GF-D8 (cell line): Measurements from ENCODE around the gene ELMO1.

Source experiments
- DNase-seq: peaks from one replicate; lab custom pipeline; 2025; lab: John Stamatoyannopoulos, UW

Gene ELMO1

GRCh38 chr7:36838616-36839225 is 609.9 kb downstream of the ELMO1 start:
- no peak for DNase-seq

GRCh38 chr7:36831049-36831448 is 617.6 kb downstream of the ELMO1 start:
- DNase-seq, result no peak

GRCh38 chr7:36827726-36828703 is 620.6 kb downstream of the ELMO1 start:
- DNase-seq, result no peak

GRCh38 chr7:36825501-36825900 is 623.2 kb downstream of the ELMO1 start:
- DNase-seq, result no peak

- DNase-seq, result no peak
Measured at GRCh38 chr7:36823353-36823752, 625.3 kb downstream of the ELMO1 start.

- DNase-seq, result no peak
Measured at GRCh38 chr7:36821617-36822016, 627.0 kb downstream of the ELMO1 start.

GRCh38 chr7:36820527-36821170 is 628.0 kb downstream of the ELMO1 start:
- no peak for DNase-seq

GRCh38 chr7:36819639-36820038 is 629.0 kb downstream of the ELMO1 start:
- no peak for DNase-seq

- DNase-seq, result no peak
Measured at GRCh38 chr7:36814311-36814710, 634.4 kb downstream of the ELMO1 start.

GRCh38 chr7:36811807-36812206 is 636.9 kb downstream of the ELMO1 start:
- no peak for DNase-seq

- DNase-seq, result no peak
Measured at GRCh38 chr7:36810489-36810888, 638.2 kb downstream of the ELMO1 start.

- no peak for DNase-seq
Measured at GRCh38 chr7:36810032-36810431, 638.6 kb downstream of the ELMO1 start.

- no peak for DNase-seq
Measured at GRCh38 chr7:36809510-36809909, 639.2 kb downstream of the ELMO1 start.

- DNase-seq, result no peak
Measured at GRCh38 chr7:36809086-36809485, 639.6 kb downstream of the ELMO1 start.

- DNase-seq, result no peak
Measured at GRCh38 chr7:36806891-36807290, 641.8 kb downstream of the ELMO1 start.
